ENCODE results near the gene FANK1.

DNA sequence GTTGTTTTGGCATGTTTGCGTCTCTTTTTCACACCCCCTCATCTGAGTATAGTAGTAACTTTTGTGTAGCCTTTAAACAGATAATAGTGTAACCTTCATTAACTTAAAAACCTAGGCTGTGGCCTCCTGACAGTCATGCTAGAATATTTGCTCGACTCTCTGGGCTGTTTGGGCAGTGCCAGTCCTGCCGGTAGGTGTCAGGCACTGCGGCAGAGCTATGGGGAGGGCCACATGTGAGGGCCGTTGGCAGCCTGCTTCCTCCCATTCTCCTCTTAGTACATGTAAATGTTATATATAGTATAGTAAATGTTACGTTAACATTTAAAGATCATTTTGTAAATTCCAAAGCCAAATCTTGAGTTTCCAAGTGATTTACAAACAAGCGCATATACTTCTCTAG lies 46.9 kb upstream of the FANK1 start:
- TF ChIP-seq, protein P1, sequence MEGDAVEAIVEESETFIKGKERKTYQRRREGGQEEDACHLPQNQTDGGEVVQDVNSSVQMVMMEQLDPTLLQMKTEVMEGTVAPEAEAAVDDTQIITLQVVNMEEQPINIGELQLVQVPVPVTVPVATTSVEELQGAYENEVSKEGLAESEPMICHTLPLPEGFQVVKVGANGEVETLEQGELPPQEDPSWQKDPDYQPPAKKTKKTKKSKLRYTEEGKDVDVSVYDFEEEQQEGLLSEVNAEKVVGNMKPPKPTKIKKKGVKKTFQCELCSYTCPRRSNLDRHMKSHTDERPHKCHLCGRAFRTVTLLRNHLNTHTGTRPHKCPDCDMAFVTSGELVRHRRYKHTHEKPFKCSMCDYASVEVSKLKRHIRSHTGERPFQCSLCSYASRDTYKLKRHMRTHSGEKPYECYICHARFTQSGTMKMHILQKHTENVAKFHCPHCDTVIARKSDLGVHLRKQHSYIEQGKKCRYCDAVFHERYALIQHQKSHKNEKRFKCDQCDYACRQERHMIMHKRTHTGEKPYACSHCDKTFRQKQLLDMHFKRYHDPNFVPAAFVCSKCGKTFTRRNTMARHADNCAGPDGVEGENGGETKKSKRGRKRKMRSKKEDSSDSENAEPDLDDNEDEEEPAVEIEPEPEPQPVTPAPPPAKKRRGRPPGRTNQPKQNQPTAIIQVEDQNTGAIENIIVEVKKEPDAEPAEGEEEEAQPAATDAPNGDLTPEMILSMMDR (IDR thresholded peaks at IDR 0.05) = peak in 1 of 3 experiments; percentile 19
- no peak for TF ChIP-seq POLR2A (IDR thresholded peaks at IDR 0.05)
